Testis (tissue), 2 donors: Measurements from ENCODE around the gene SNX32.

Experiments used
- CTCF ChIP-seq, 3 experiments: fragments of 450-650 bp in 2 of 3; fragments of 200-600 bp in 1 of 3; sonication (generic) in 1 of 3; IDR thresholded peaks; one replicate each; pipeline ENCODE4 v1.5.1; 2016 to 2019; ENCODE audit warnings: antibody characterized with exemption in 3 of 3, mild to moderate bottlenecking in 2 of 3, moderate library complexity in 1 of 3
- POLR2A ChIP-seq: fragments of 450-650 bp; IDR thresholded peaks from one replicate; pipeline ENCODE4 v1.6.1; 2017; ENCODE audit warnings: antibody characterized with exemption, mild to moderate bottlenecking, moderate library complexity

DNA sequence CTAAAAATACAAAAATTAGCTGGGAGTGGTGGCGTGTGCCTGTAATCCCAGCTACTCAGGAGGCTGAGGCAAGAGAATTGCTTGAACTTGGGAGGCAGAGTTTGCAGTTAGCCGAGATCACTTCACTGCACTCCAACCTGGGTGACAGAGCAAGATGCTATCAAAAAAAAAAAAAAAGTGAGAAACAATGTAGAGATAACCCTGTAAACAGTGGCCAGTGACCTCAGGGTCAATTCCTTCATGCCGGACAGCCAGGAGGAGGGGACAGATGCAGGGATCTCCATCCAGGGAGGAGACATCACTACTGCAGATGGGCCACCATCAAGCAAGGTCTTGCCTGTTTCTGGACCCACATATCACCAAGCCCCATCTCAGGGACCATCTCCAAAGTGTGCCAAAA lies 14.0 kb downstream of the SNX32 start:
- TF ChIP-seq CTCF (IDR thresholded peaks at IDR 0.05) (no peak), POLR2A (no peak)
